H1 (cell line): ENCODE results near the gene DCANP1. TPM values are rescaled to one million over a fixed set of nuclear protein-coding genes. Genes with fewer than 3 reads are reported as not detected.

ENCODE experiments used
- CTCF ChIA-PET: fragments of 300-600 bp; sonication (Branson Sonifier 250); formaldehyde crosslinking; loops from one replicate; lab custom pipeline; 2021; ENCODE audit not compliant: partially characterized antibody; lab: Charles Lee
- POLR2A ChIA-PET: fragments of 300-600 bp; sonication (Branson Sonifier 250); formaldehyde crosslinking; loops from one replicate; lab custom pipeline; 2021; ENCODE audit warnings: inconsistent platforms; ENCODE audit not compliant: partially characterized antibody; lab: Charles Lee
- DNase-seq, 2 experiments: peaks; one replicate each; pipeline versions ENCODE4 v3.0.0 to v3.0.0-alpha.2; 2010 to 2022; ENCODE audit warnings: low spot score in 2 of 2, low read depth in 1 of 2, mixed read lengths in 1 of 2
- FAIRE-seq: peaks from 2 replicates; lab custom pipeline; 2011; peaks lifted over from hg19 to GRCh38; lab: Jason Lieb, UNC
- H2AFZ ChIP-seq: 2 replicates; pipeline ENCODE4 v1.8.1; 2012; ENCODE audit warnings: low read length, inconsistent platforms
- H2AK5ac ChIP-seq: 2 replicates; pipeline ENCODE4 v1.6.1; 2013; ENCODE audit warnings: low read depth, low read length
- H2BK120ac ChIP-seq: replicated peaks from 2 replicates; pipeline ENCODE3; 2013; ENCODE audit warnings: low read depth, low read length, inconsistent platforms
- H2BK12ac ChIP-seq: 2 replicates; pipeline ENCODE4 v1.6.1; 2013; ENCODE audit warnings: low read depth, low read length
- H2BK15ac ChIP-seq: 2 replicates; pipeline ENCODE4 v1.6.1; 2013; ENCODE audit warnings: low read length
- H2BK20ac ChIP-seq: 2 replicates; pipeline ENCODE4 v1.6.1; 2013; ENCODE audit warnings: low read length
- H2BK5ac ChIP-seq: 2 replicates; pipeline ENCODE4 v1.6.1; 2013; ENCODE audit warnings: low read depth, low read length
- H3K14ac ChIP-seq: 2 replicates; pipeline ENCODE4 v1.6.1; 2013; ENCODE audit warnings: inconsistent platforms; ENCODE audit not compliant: insufficient read length
- H3K18ac ChIP-seq: 2 replicates; pipeline ENCODE4 v1.6.1; 2013; ENCODE audit warnings: low read length; ENCODE audit errors: extremely low read depth
- H3K23ac ChIP-seq: 2 replicates; pipeline ENCODE4 v1.6.1; 2013; ENCODE audit warnings: inconsistent platforms; ENCODE audit not compliant: insufficient read length
- H3K23me2 ChIP-seq: 2 replicates; pipeline ENCODE4 v1.6.1; 2013; ENCODE audit warnings: low read depth, low read length
- H3K27ac ChIP-seq: 2 replicates; pipeline ENCODE4 v1.6.1; 2011; ENCODE audit warnings: low read depth, low read length, inconsistent platforms
- H3K27me3 ChIP-seq, 4 experiments: replicated peaks in 1 of 4; 1 replicate in 1 of 4; 2 replicates in 3 of 4; pipeline versions ENCODE4 v1.6.1 to v1.8.1; 2011 to 2013; ENCODE audit warnings: low read length in 3 of 4, mild to moderate bottlenecking in 3 of 4, inconsistent platforms in 2 of 4, mixed read lengths in 2 of 4, moderate library complexity in 1 of 4; ENCODE audit not compliant: control insufficient read depth in 3 of 4, insufficient read depth in 3 of 4; ENCODE audit errors: extremely low read depth in 1 of 4
- H3K36me3 ChIP-seq, 4 experiments: 2 replicates each; pipeline versions ENCODE4 v1.6.1 to v1.8.1; 2011 to 2013; ENCODE audit warnings: mild to moderate bottlenecking in 4 of 4, low read length in 3 of 4, moderate library complexity in 2 of 4, control low read depth in 1 of 4, inconsistent platforms in 1 of 4; ENCODE audit not compliant: insufficient read depth in 4 of 4, control insufficient read depth in 2 of 4
- H3K4ac ChIP-seq: replicated peaks from 2 replicates; pipeline ENCODE3; 2013; ENCODE audit warnings: low read length, low read depth, mixed read lengths, inconsistent platforms; ENCODE audit not compliant: insufficient read length
- H3K4me1 ChIP-seq, 4 experiments: replicated peaks in 1 of 4; 1 replicate in 1 of 4; 2 replicates in 3 of 4; pipeline versions ENCODE4 v1.6.1 to v1.8.1; 2011 to 2013; ENCODE audit warnings: low read length in 3 of 4, inconsistent platforms in 2 of 4, mixed read lengths in 1 of 4; ENCODE audit not compliant: insufficient read depth in 4 of 4, control insufficient read depth in 3 of 4
- H3K4me2 ChIP-seq, 2 experiments: 2 replicates each; pipeline versions ENCODE4 v1.6.1 to v1.8.1; 2011 to 2013; ENCODE audit warnings: low read depth in 2 of 2, low read length in 2 of 2, control low read depth in 1 of 2, inconsistent platforms in 1 of 2, mild to moderate bottlenecking in 1 of 2; ENCODE audit not compliant: insufficient read depth in 1 of 2
- H3K4me3 ChIP-seq, 4 experiments: fragments of 200-600, 300-600 bp in 1 of 4; sonication (generic), shearing (Covaris generic), sonication (Bioruptor Twin) in 1 of 4; 2 replicates each; pipeline versions ENCODE4 v1.5.1 to v1.8.1; 2011 to 2016; ENCODE audit warnings: low read length in 4 of 4, low read depth in 3 of 4, control low read depth in 2 of 4, inconsistent platforms in 2 of 4, mild to moderate bottlenecking in 2 of 4, mixed read lengths in 1 of 4, moderate library complexity in 1 of 4; ENCODE audit not compliant: insufficient read depth in 2 of 4; ENCODE audit errors: extremely low read depth in 1 of 4
- H3K56ac ChIP-seq: replicated peaks from 2 replicates; pipeline ENCODE3; 2013; ENCODE audit warnings: low read depth, mild to moderate bottlenecking, mixed read lengths, low read length, inconsistent platforms; ENCODE audit not compliant: insufficient read length
- H3K79me1 ChIP-seq: 2 replicates; pipeline ENCODE4 v1.6.1; 2013; ENCODE audit warnings: low read depth, low read length, control low read depth
- H3K79me2 ChIP-seq, 2 experiments: 2 replicates each; pipeline versions ENCODE4 v1.6.1 to v1.8.1; 2012 to 2013; ENCODE audit warnings: low read length in 2 of 2, mild to moderate bottlenecking in 2 of 2, inconsistent platforms in 1 of 2; ENCODE audit not compliant: insufficient read depth in 2 of 2, control insufficient read depth in 1 of 2
- H3K9ac ChIP-seq, 4 experiments: replicated peaks in 1 of 4; 1 replicate in 1 of 4; 2 replicates in 3 of 4; pipeline versions ENCODE4 v1.6.1 to v1.8.1; 2011 to 2013; ENCODE audit warnings: low read depth in 3 of 4, low read length in 3 of 4, control low read depth in 2 of 4, mild to moderate bottlenecking in 2 of 4, moderate library complexity in 2 of 4, inconsistent platforms in 1 of 4; ENCODE audit errors: extremely low read depth in 1 of 4
- H3K9me3 ChIP-seq, 2 experiments: 2 replicates each; pipeline versions ENCODE4 v1.6.1 to v1.8.1; 2012 to 2013; ENCODE audit warnings: mild to moderate bottlenecking in 2 of 2, moderate library complexity in 2 of 2, control low read depth in 1 of 2, inconsistent platforms in 1 of 2, low read depth in 1 of 2, low read length in 1 of 2, mixed read lengths in 1 of 2; ENCODE audit not compliant: insufficient read depth in 2 of 2
- H4K20me1 ChIP-seq, 2 experiments: replicated peaks in 1 of 2; 2 replicates each; pipeline versions ENCODE3 to v1.8.1; 2011 to 2013; ENCODE audit warnings: inconsistent platforms in 2 of 2, low read length in 2 of 2, mild to moderate bottlenecking in 1 of 2; ENCODE audit not compliant: insufficient read depth in 2 of 2, control insufficient read depth in 1 of 2
- H4K5ac ChIP-seq: 2 replicates; pipeline ENCODE4 v1.6.1; 2013; ENCODE audit warnings: low read length, low read depth, mixed read lengths, inconsistent platforms; ENCODE audit not compliant: insufficient read length
- H4K8ac ChIP-seq: 2 replicates; pipeline ENCODE4 v1.8.0; 2013; ENCODE audit warnings: mild to moderate bottlenecking, moderate library complexity, low read length, inconsistent platforms; ENCODE audit not compliant: insufficient read depth; ENCODE audit errors: extremely low read depth
- H4K91ac ChIP-seq: replicated peaks from 2 replicates; pipeline ENCODE3; 2013; ENCODE audit warnings: low read length, mixed read lengths, inconsistent platforms; ENCODE audit not compliant: insufficient read length
- EZH2 ChIP-seq: fragments of 200-600 bp; sonication (generic); IDR thresholded peaks from 2 replicates; pipeline ENCODE4 v1.7.1; 2012; ENCODE audit warnings: low read depth, mild to moderate bottlenecking, moderate library complexity, low read length, inconsistent platforms; ENCODE audit not compliant: severe bottlenecking
- GABPA ChIP-seq: IDR thresholded peaks from 2 replicates; pipeline ENCODE4 v1.6.1; 2011; ENCODE audit warnings: mild to moderate bottlenecking, low read length, moderate library complexity, borderline replicate concordance; ENCODE audit not compliant: insufficient read depth
- KDM1A ChIP-seq: fragments of 200-600, 300-600 bp; sonication (generic); IDR thresholded peaks from 2 replicates; pipeline ENCODE4 v1.7.1; 2016; ENCODE audit warnings: mild to moderate bottlenecking, low read length, borderline replicate concordance
- NRF1 ChIP-seq: IDR thresholded peaks from 2 replicates; pipeline ENCODE4 v1.6.1; 2011; ENCODE audit warnings: mild to moderate bottlenecking, low read depth, low read length, improper control_type of control experiment
- RNF2 ChIP-seq: fragments of 200-900, 300-1000 bp; sonication (generic); IDR thresholded peaks from 2 replicates; pipeline ENCODE4 v1.7.1; 2016; ENCODE audit warnings: borderline replicate concordance, low read depth, mild to moderate bottlenecking, antibody characterized with exemption, low read length; ENCODE audit not compliant: poor library complexity, severe bottlenecking; ENCODE audit errors: missing control alignments
- SIN3A ChIP-seq, 2 experiments: IDR thresholded peaks in 1 of 2; conservative IDR thresholded peaks in 1 of 2; 2 replicates each; pipeline ENCODE4 v1.6.1; 2011 to 2012; ENCODE audit warnings: low read length in 2 of 2, improper control_type of control experiment in 1 of 2, low read depth in 1 of 2, mild to moderate bottlenecking in 1 of 2
- WGBS, 2 experiments: shearing (Covaris generic) in 1 of 2; methylation state at CpG; one replicate each; pipeline versions ENCODE4 v1.1.6 to v1.1.7; 2013 to 2015; ENCODE audit warnings: low lambda C conversion rate in 2 of 2, mixed read lengths in 2 of 2, inconsistent platforms in 1 of 2, low coverage in 1 of 2, missing lambda C conversion rate in 1 of 2; ENCODE audit not compliant: insufficient replicate concordance in 2 of 2, insufficient coverage in 1 of 2, insufficient read length in 1 of 2; ENCODE audit errors: extremely low coverage in 1 of 2, missing lambda C conversion rate in 1 of 2; 5-methylcytosine and 5-hydroxymethylcytosine counted together
- polyA plus RNA-seq, 7 experiments: library from polyadenylated mRNA; depleted of rRNA in 3 of 7; stranded (reverse) in 5 of 7; unstranded in 2 of 7; fragments of >200 nt in 5 of 7; fragments of 200-250 nt in 2 of 7; gene quantifications; 1 replicate in 5 of 7; 2 replicates in 1 of 7; 4 replicates in 1 of 7; pipeline versions ENCODE4 v1.2.1 to v1.2.3, GENCODE V29; 2011 to 2013; ENCODE audit warnings: missing spikeins in 2 of 7, mixed read lengths in 2 of 7
- total RNA-seq: library from RNA; stranded (reverse); fragmentation: NEBNext Ultra II Directional; extraction: Animal tissue kit (Norgen Biotek cat#: 25700); gene quantifications from 2 replicates; pipeline ENCODE4 v1.2.1, GENCODE V29; 2021
- TF ChIP-seq, protein P1 (sequence below): IDR thresholded peaks from 2 replicates; pipeline ENCODE4 v1.6.1; 2012; ENCODE audit warnings: inconsistent platforms
- TF ChIP-seq, protein P2 (sequence below): IDR thresholded peaks from 2 replicates; pipeline ENCODE4 v1.6.1; 2012; ENCODE audit warnings: inconsistent platforms

Gene DCANP1
- total and polyA plus RNA-seq, 2 of the 8 experiments (the other 6 are each of a cell fraction or from before 2014, with no cell fraction given): not detected

DNA sequence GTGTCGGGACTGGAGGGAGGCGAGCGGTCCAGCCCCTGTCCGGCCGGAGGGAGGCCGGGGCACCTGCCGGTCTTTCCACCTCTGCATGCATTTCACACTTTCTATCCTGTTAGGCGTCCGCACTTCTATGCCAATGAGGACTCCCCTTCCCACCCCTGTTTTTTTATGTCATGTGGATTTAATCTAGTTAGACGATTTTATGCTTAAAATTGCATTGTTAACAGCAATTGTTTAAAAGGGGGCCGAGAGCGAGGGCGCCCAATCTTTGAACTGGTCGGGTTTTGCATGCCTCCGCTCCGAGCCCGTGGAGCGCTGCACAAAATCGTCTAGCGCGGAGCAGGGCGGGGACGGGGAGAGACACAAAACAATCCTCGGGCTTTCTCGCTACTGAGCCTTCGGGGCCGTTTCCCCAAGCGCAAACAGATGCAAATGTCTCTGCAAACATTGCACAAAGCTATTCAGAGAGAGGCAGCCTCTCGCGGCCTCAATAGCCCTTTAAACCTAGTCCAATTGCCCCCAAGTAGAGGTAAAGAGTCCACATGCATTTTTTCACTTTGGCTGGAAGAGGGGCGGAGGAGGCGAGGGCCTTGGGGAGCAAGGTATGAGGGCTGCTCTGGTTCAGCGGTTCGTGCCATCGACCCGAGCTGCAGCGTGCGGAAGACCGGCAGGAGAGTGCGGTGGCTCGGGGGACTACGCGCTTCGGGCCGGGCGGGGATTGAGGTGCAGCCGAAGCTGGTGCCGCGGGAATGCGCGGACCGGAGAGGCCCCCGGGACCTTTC is 42.5 kb upstream of the DCANP1 start:
- H2AK5ac ChIP-seq: no peak overlapping the region
- peaks cover 89 to 100% (median 100%) of the 10 kb centered on the region in 4 experiments for H3K27me3 ChIP-seq
- H4K91ac ChIP-seq: no peak overlapping the region
- H3K27ac ChIP-seq: no peak overlapping the region
- POLR2A ChIA-PET: interaction anchor here (1.2 to 2.8 kb wide), 3 partner anchors 44 to 57 kb away, joined by 3 to 15 read pairs (median 4); partner anchors contain the start of gene NEUROG1
- H3K18ac ChIP-seq: peak overlapping the region; percentile 60
- H3K23me2 ChIP-seq: peaks cover 20% of the 10 kb centered on the region; the same call in 1 of the 2 replicates
- peak overlapping the region; percentile 32 to 56 (median 46); a peak in 7 of 8 replicates for H3K4me3 ChIP-seq
- FAIRE-seq: no peak
- no peak overlapping the region for H2BK120ac ChIP-seq
- H3K4me1 ChIP-seq: peaks cover 4 to 43% (median 25%) of the 10 kb centered on the region in 4 experiments
- 0 out of 2 replicates have a peak overlapping the region, but pooled peaks have one; percentile 90 for H2BK20ac ChIP-seq
- H3K56ac ChIP-seq: no peak overlapping the region
- no peak overlapping the region for H4K5ac ChIP-seq
- H3K79me2 ChIP-seq: no peaks in the 10 kb centered on the region
- H4K8ac ChIP-seq: no peak overlapping the region
- no peaks in the 10 kb centered on the region for H3K79me1 ChIP-seq
- CTCF ChIA-PET: interaction anchor here (0.7 to 9.9 kb wide), 12 partner anchors 10 to 72 kb away, joined by 3 to 137 read pairs (median 6); partner anchors contain the start of gene NEUROG1
- H3K9me3 ChIP-seq: no peaks in the 10 kb centered on the region
- H2BK12ac ChIP-seq: peak overlapping the region; percentile 71; the same call in 1 of the 2 replicates
- H3K4me2 ChIP-seq: peak overlapping the region; percentile 73 to 76
- H3K14ac ChIP-seq: no peak overlapping the region
- peak overlapping the region; percentile 35; the same call in 1 of the 2 replicates for H2BK5ac ChIP-seq
- H2AFZ ChIP-seq: no peak overlapping the region
- peaks cover 10 to 27% of the 10 kb centered on the region in 2 experiments for H4K20me1 ChIP-seq
- H3K4ac ChIP-seq: no peak overlapping the region
- peak in 1 of 2 experiments; percentile 55 for DNase-seq
- no peak overlapping the region for H2BK15ac ChIP-seq
- no peak overlapping the region for H3K23ac ChIP-seq
- no peaks in the 10 kb centered on the region for H3K36me3 ChIP-seq
- H3K9ac ChIP-seq: no peak overlapping the region
- WGBS, 2 experiments: 2% methylated on average over 52 of the region's 53 CpGs; no CpG with 5 or more reads in 1 of the 2 experiments
- TF ChIP-seq, protein P1, sequence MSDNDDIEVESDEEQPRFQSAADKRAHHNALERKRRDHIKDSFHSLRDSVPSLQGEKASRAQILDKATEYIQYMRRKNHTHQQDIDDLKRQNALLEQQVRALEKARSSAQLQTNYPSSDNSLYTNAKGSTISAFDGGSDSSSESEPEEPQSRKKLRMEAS: peak; percentile 72
- TF ChIP-seq KDM1A (no peak), EZH2 (peak; percentile 93), NRF1 (no peak), SIN3A (conservative IDR thresholded peaks at IDR 0.05 in 1 of 2, IDR thresholded peaks at IDR 0.05 in 1 of 2; ENCODE audit: low read depth in 1 of 2, low read length in 2 of 2) (peak in 1 of 2 experiments; percentile 1; a peak in 1 of 4 replicates), GABPA (no peak), RNF2 (peak; percentile 39)
- TF ChIP-seq, protein P2, sequence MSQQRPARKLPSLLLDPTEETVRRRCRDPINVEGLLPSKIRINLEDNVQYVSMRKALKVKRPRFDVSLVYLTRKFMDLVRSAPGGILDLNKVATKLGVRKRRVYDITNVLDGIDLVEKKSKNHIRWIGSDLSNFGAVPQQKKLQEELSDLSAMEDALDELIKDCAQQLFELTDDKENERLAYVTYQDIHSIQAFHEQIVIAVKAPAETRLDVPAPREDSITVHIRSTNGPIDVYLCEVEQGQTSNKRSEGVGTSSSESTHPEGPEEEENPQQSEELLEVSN: peak; percentile 83
